ENCODE data around the gene VAT1. TPM values are rescaled to one million over a fixed set of nuclear protein-coding genes. Genes with fewer than 3 reads are reported as not detected.

VAT1 gene
- 162 and 328 TPM in 2 replicates for total RNA-seq

DNA sequence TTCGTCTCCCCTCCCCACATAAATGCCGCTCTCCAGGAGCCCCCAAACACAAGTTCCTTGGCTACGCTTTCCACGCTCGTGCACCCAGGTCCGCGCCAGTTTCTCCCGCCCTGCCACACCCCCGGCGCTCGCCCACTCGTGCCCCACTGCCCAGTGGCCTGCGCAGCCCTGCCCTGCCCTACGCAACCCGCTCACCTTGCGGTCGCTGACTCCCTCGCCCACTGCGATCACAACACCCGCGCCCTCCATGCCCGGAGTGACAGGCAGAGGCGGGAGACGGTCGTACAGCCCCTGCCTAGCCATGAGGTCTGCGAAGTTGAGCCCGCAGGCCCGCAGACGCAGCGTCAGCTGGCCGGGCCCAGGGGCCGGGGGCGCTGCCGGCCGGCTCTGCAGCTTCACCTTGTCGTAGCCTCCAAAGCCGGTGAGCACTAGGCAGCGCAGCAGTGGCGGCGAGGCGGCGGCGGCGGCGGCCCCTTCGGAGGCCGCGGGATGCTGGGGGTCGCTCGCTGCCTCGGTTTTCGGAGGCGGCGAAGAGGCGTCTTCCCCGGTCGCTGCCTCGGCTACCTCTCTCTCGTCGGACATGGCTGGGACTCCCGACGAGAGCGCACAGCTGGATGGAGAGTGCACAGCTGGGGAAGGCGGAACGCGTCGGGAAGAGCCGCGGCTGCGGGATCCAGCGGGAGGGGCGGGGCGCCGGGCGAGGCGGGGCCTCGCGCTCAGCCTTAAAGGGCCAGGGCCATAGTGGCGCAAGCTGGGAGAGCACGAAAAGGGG is at the start of gene VAT1:
TSS of gene VAT1 (minus strand) at position 645 of the 772 bp plus-strand sequence. CDS start at position 582, 63 bp downstream.

GRCh38 chr17:43024407-43025289 is 2.5 kb upstream of the VAT1 start, which contains the start of gene RND2:
RND2 (plus strand) TSS chr17:43025231; CDS start chr17:43025348, 117 bp downstream.

GRCh38 chr17:43006639-43007551 is 15.3 kb downstream of the VAT1 start, which contains the start of gene IFI35:
IFI35 (plus strand) TSS chr17:43006784; CDS start chr17:43006948, 164 bp downstream.

GRCh38 chr17:42997984-42998938 is 23.9 kb downstream of the VAT1 start, which contains the start of gene RPL27:
RPL27 (plus strand) TSS chr17:42998419; CDS start chr17:42998751, 332 bp downstream.

DNA sequence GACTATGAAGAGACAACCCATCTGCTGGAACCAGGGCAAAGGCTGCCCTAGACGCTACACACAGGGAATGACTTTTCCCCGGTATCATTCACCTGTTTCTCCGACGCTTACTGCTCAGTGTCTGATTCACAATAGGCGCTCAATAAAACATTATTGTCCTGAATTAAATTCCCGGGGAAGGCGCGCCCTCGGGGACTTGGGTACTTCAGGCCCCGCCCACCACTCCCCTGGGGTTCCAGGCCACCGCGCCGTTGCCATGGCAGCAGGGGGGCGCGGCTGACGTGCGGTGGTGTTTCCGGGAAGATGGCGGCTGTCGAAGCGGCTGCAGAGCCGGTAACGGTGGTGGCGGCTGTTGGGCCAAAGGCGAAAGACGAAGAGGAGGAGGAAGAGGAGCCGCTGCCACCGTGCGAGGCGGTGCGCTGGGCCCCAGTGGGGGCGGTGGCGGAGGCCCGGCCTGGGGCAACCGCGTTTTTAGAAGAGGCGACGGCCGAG is 41.9 kb downstream of the VAT1 start, which contains the start of gene RUNDC1:
TSS of gene RUNDC1 (plus strand) at position 292 of the 492 bp plus-strand sequence. CDS start at position 304, 12 bp downstream.

GRCh38 chr17:42979511-42980273 is 42.5 kb downstream of the VAT1 start, which contains the start of gene PTGES3L:
PTGES3L (minus strand) TSS chr17:42980080; CDS start chr17:42980053, 27 bp downstream.

Other genes starting within 250 kb of the VAT1 start
- gene VPS25, start 248.9 kb downstream of the VAT1 start, total RNA-seq: 123 and 129 TPM in 2 replicates
- 4.8 and 6.7 TPM in 2 replicates for gene WNK4, start 241.8 kb downstream of the VAT1 start, total RNA-seq
- 73.0 and 80.6 TPM in 2 replicates for gene COA3, start 223.7 kb downstream of the VAT1 start, total RNA-seq
- gene CNTD1, start 223.5 kb downstream of the VAT1 start, total RNA-seq: not detected in 2 replicates
- 103 and 170 TPM in 2 replicates for gene BECN1, start 198.1 kb downstream of the VAT1 start, total RNA-seq
- gene PSME3, start 189.0 kb downstream of the VAT1 start, total RNA-seq: 77.8 and 137 TPM in 2 replicates
- 0.65 and 0.89 TPM in 2 replicates for gene AOC2, start 177.8 kb downstream of the VAT1 start, total RNA-seq
- 0.38 TPM in 1 of 2 replicates, not detected in the other for gene AOC3, start 171.2 kb downstream of the VAT1 start, total RNA-seq
- gene G6PC1, start 121.6 kb downstream of the VAT1 start, total RNA-seq: not detected in 2 replicates
- 22.8 and 30.0 TPM in 2 replicates for gene AARSD1, start 57.9 kb downstream of the VAT1 start, total RNA-seq
- gene PTGES3L, start 42.3 kb downstream of the VAT1 start, total RNA-seq: 1.3 and 2.9 TPM in 2 replicates
- gene RUNDC1, start 41.8 kb downstream of the VAT1 start, total RNA-seq: 6.4 and 9.0 TPM in 2 replicates
- gene RPL27, start 24.0 kb downstream of the VAT1 start, total RNA-seq: 1,263 and 1,290 TPM in 2 replicates
- gene IFI35, start 15.6 kb downstream of the VAT1 start, total RNA-seq: 14.8 and 42.2 TPM in 2 replicates
- gene RND2, start 2.8 kb upstream of the VAT1 start, total RNA-seq: 0.33 and 1.0 TPM in 2 replicates
- 4.8 and 25.1 TPM in 2 replicates for gene BRCA1, start 103.0 kb upstream of the VAT1 start, total RNA-seq
- gene NBR1, start 148.8 kb upstream of the VAT1 start, total RNA-seq: 31.0 and 53.1 TPM in 2 replicates
- 3.7 and 6.3 TPM in 2 replicates for gene TMEM106A, start 189.5 kb upstream of the VAT1 start, total RNA-seq
- gene CCDC200, start 206.2 kb upstream of the VAT1 start, total RNA-seq: not detected in 2 replicates
- not detected in 2 replicates for gene RNU2-1, start 211.6 kb upstream of the VAT1 start, total RNA-seq

Measured in mesangial cell (primary cell).